Smooth muscle cell (in vitro differentiated cells): ENCODE data around the gene AURKAIP1. TPM values are rescaled to one million over a fixed set of nuclear protein-coding genes. Genes with fewer than 3 reads are reported as not detected.

Source experiments
- DNase-seq: peaks from one replicate; lab custom pipeline; 2025; ENCODE audit not compliant: unreplicated experiment; lab: John Stamatoyannopoulos, UW
- H2AFZ ChIP-seq: fragments of 200-600 bp; sonication (generic); 2 replicates; pipeline ENCODE4 v1.6.0; 2016; ENCODE audit warnings: antibody characterized with exemption, low read depth, mild to moderate bottlenecking
- H3F3A ChIP-seq: fragments of 200-600 bp; sonication (generic); 2 replicates; pipeline ENCODE4 v1.6.0; 2017; ENCODE audit warnings: antibody characterized with exemption, low read depth
- H3K27ac ChIP-seq: fragments of 200-600 bp; sonication (generic); 2 replicates; pipeline ENCODE4 v1.5.1; 2016; ENCODE audit warnings: low read depth, mild to moderate bottlenecking
- H3K27me3 ChIP-seq: fragments of 200-600 bp; sonication (generic); 2 replicates; pipeline ENCODE4 v1.6.1; 2016; ENCODE audit warnings: low read depth, mild to moderate bottlenecking
- H3K36me3 ChIP-seq: fragments of 200-600 bp; sonication (generic); 2 replicates; pipeline ENCODE4 v1.5.1; 2016; ENCODE audit warnings: low read depth
- H3K4me1 ChIP-seq: fragments of 200-600 bp; sonication (generic); 2 replicates; pipeline ENCODE4 v1.5.1; 2016; ENCODE audit warnings: low read depth
- H3K4me2 ChIP-seq: fragments of 200-600 bp; sonication (generic); 2 replicates; pipeline ENCODE4 v1.6.0; 2016; ENCODE audit warnings: mild to moderate bottlenecking
- H3K4me3 ChIP-seq: fragments of 200-600 bp; sonication (generic); 2 replicates; pipeline ENCODE4 v1.5.1; 2016; ENCODE audit warnings: mild to moderate bottlenecking
- H3K79me2 ChIP-seq: fragments of 200-600 bp; sonication (generic); 2 replicates; pipeline ENCODE4 v1.6.0; 2016; ENCODE audit warnings: low read depth, mild to moderate bottlenecking
- H3K9ac ChIP-seq: fragments of 200-600 bp; sonication (generic); 2 replicates; pipeline ENCODE4 v1.6.0; 2016; ENCODE audit warnings: low read depth
- H3K9me3 ChIP-seq: fragments of 200-600 bp; sonication (generic); replicated peaks from 2 replicates; pipeline ENCODE4 v1.5.1; 2016; ENCODE audit warnings: low read depth
- H4K20me1 ChIP-seq: fragments of 200-600 bp; sonication (generic); 2 replicates; pipeline ENCODE4 v1.6.0; 2016; ENCODE audit warnings: low read depth
- CTCF ChIP-seq: fragments of 200-600 bp; sonication (generic); IDR thresholded peaks from 2 replicates; pipeline ENCODE4 v1.5.1; 2017; ENCODE audit warnings: borderline replicate concordance, mild to moderate bottlenecking, antibody characterized with exemption; ENCODE audit not compliant: insufficient read depth, poor library complexity, severe bottlenecking
- WGBS: methylation state at CpG from one replicate; pipeline ENCODE4 v1.1.7; 2016; ENCODE audit warnings: low lambda C conversion rate; 5-methylcytosine and 5-hydroxymethylcytosine counted together
- polyA plus RNA-seq: library from polyadenylated mRNA; unstranded; fragments of >200 nt; fragmentation: Nextera tagmentation; extraction: Ambion mirVana; gene quantifications from 2 replicates; pipeline ENCODE4 v1.2.1, GENCODE V29; 2016
- total RNA-seq: library from RNA; depleted of rRNA; stranded (reverse); fragments of >200 nt; gene quantifications from 2 replicates; pipeline ENCODE4 v1.2.3, GENCODE V29; 2014

AURKAIP1 gene
- total and polyA plus RNA-seq, 2 experiments from 2014 or later = 60.1 to 214 TPM

- H3K9me3 ChIP-seq = no peaks in the 10 kb centered on the region
- peaks cover 26% of the 10 kb centered on the region for H3K4me1 ChIP-seq
Measured at GRCh38 chr1:1364266-1364665, 10.7 kb downstream of the AURKAIP1 start.

GRCh38 chr1:1361982-1362423 is 13.0 kb downstream of the AURKAIP1 start:
- TF ChIP-seq CTCF = no peak
- Histone ChIP-seq H3F3A (peaks cover 17% of the 10 kb centered on the region), H3K27me3 (no peaks in the 10 kb centered on the region), H3K9ac (peak overlapping the region; percentile 53), H3K4me3 (peak overlapping the region; percentile 15), H4K20me1 (peaks cover 7% of the 10 kb centered on the region), H3K9me3 (no peaks in the 10 kb centered on the region), H2AFZ (no peak overlapping the region), H3K36me3 (no peaks in the 10 kb centered on the region), H3K4me2 (peak overlapping the region; percentile 79), H3K79me2 (peaks cover 10% of the 10 kb centered on the region), H3K4me1 (peaks cover 31% of the 10 kb centered on the region), H3K27ac (peak overlapping the region; percentile 96)
- DNase-seq = peak; percentile 27
- 14% methylated on average over 13 of the region's 13 CpGs for WGBS

More at GRCh38 chr1:1364266-1364665, 10.7 kb downstream of the AURKAIP1 start:
- H3K4me3 ChIP-seq = no peak overlapping the region
- no peak overlapping the region for H2AFZ ChIP-seq
- no peaks in the 10 kb centered on the region for H3K27me3 ChIP-seq
- no peak for TF ChIP-seq CTCF
- no peak for DNase-seq
- peaks cover 17% of the 10 kb centered on the region for H3F3A ChIP-seq
- no peaks in the 10 kb centered on the region for H3K36me3 ChIP-seq
- H3K9ac ChIP-seq = no peak overlapping the region
- 85% methylated on average over 14 of the region's 14 CpGs for WGBS
- no peaks in the 10 kb centered on the region for H4K20me1 ChIP-seq
- H3K79me2 ChIP-seq = no peaks in the 10 kb centered on the region
- H3K27ac ChIP-seq = no peak overlapping the region
- no peak overlapping the region for H3K4me2 ChIP-seq

GRCh38 chr1:1361233-1361981 is 13.6 kb downstream of the AURKAIP1 start:
- peak overlapping the region; percentile 15 for H3K4me3 ChIP-seq
- H3K9me3 ChIP-seq = no peaks in the 10 kb centered on the region
- peaks cover 13% of the 10 kb centered on the region for H4K20me1 ChIP-seq
- H2AFZ ChIP-seq = no peak overlapping the region
- 85% methylated on average over 34 of the region's 35 CpGs for WGBS
- peak overlapping the region; percentile 53 for H3K9ac ChIP-seq
- H3K27ac ChIP-seq = peak overlapping the region; percentile 96
- peaks cover 36% of the 10 kb centered on the region for H3K4me1 ChIP-seq
- no peak for TF ChIP-seq CTCF
- no peaks in the 10 kb centered on the region for H3K36me3 ChIP-seq
- H3K79me2 ChIP-seq = peaks cover 16% of the 10 kb centered on the region
- H3F3A ChIP-seq = peaks cover 17% of the 10 kb centered on the region
- no peak for DNase-seq
- peak overlapping the region; percentile 79 for H3K4me2 ChIP-seq
- no peaks in the 10 kb centered on the region for H3K27me3 ChIP-seq
